Suppressor macrophage treated with lipopolysaccharide for 1 hour (primary cell): ENCODE data around the gene EDARADD.
A peak's percentile ranks its signal among the peaks of the same experiment; 100 is the strongest.

ENCODE experiments used
- DNase-seq, 3 donors: peaks; one replicate each; pipeline ENCODE4 v3.0.0-alpha.2; 2020 to 2022

EDARADD gene

GRCh38 chr1:236395230-236395946 lies 1.3 kb downstream of the EDARADD start:
- DNase-seq = peak in 2 of 3 donors; percentile 27 to 49

- DNase-seq = peak in 1 of 3 donors; percentile 17
These were observed 2.0 kb downstream of the EDARADD start for GRCh38 chr1:236395947-236396664.

- DNase-seq = no peak
These were observed 2.6 kb downstream of the EDARADD start for GRCh38 chr1:236396665-236397043.

DNA sequence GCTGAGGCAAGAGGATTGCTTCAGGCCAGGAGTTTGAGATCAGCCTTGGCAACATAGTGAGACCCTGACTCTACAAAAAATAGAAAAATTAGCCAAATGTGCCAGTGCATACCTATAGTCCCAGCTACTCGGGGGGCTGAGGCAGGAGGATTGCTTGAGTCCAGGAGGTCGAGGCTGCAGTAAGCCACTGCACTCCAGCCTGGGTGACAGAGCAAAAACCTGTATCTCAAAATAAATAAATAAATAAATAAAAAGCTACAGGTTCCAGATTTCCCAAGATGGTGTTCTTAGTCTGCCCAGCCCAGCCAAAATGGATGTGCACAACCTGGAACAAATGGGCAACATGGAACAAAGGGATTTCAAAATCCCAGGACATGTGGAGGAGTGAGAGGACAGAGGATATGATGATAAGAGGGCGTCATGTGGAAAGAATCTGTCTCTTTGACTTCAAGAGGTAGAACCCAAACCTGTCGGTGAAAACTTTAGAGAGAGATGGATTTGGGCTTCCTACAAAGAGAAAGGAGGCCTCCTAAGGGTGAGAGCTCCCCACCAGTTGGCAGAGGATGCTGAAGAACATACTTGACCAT lies 3.2 kb downstream of the EDARADD start:
- DNase-seq = no peak

- DNase-seq = no peak
These were observed 4.5 kb downstream of the EDARADD start for GRCh38 chr1:236398538-236398937.

- no peak for DNase-seq
These were observed 6.0 kb downstream of the EDARADD start for GRCh38 chr1:236400061-236400603.

DNA sequence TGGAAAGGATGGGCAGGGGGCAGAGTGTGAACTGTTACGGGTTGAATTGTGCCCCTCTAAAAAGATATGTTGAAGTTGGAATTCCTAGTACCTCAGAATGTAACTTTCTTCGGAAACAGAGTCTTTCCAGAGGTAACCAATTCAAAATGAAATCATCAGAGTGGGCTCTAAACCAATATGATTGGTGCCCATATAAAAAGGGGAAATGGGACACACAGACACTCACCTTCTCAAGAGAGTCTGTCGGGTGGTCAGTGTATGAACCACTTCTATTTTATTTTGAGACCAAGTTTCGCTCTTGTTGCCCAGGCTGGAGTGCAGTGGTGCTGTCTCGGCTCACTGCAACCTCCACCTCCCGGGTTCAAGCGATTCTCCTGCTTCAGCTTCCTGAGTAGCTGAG lies 7.6 kb downstream of the EDARADD start:
- DNase-seq = no peak

- no peak for DNase-seq
These were observed 10.0 kb downstream of the EDARADD start for GRCh38 chr1:236403905-236404696.

- no peak for DNase-seq
These were observed 13.0 kb downstream of the EDARADD start for GRCh38 chr1:236407059-236407458.

DNA sequence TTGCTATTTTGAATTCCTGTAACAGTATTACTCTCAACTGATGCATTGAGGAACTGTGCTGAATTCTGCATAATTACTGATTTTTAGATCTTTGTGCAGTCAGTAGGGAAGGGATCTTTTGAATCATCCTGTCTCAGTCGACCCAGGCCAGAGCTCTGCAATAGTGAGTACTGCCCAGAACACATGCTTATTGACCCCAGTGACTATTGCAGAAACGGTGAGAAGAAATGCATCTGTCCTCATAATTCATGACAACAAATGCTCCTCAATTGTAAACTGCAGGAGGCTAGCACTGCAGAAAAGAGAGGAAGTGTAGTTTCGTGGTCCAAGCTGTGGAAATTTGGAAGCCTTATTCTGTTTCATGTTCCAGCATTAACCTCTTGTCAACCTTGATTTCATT lies 19.6 kb downstream of the EDARADD start:
- DNase-seq = no peak

- no peak for DNase-seq
These were observed 22.1 kb downstream of the EDARADD start for GRCh38 chr1:236416165-236416564.

GRCh38 chr1:236417336-236417735 lies 23.2 kb downstream of the EDARADD start:
- DNase-seq = no peak

- no peak for DNase-seq
These were observed 25.4 kb downstream of the EDARADD start for GRCh38 chr1:236419502-236419901.

DNA sequence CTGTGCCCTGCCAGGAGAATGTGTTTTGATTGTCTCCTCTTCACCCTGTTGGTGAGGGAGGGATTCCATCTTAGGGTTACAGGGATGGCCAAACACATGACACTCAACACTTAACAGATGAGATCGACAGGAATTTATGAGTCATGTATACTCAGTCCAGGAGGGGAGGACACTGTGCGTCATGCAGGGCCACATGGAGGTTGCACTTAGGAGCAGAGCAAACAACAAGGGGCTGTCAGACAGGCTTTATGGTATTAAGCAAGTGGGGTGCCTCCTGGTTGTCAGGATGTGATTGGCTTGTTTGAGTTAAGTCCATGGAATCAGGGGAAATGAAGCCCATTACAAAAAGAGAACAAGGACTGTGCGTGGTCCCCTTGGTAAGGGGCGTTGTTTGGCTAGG lies 26.9 kb downstream of the EDARADD start:
- DNase-seq = peak in 2 of 3 donors; percentile 22 to 33

GRCh38 chr1:236421850-236422516 lies 27.9 kb downstream of the EDARADD start:
- no peak for DNase-seq

GRCh38 chr1:236422517-236422876 lies 28.4 kb downstream of the EDARADD start:
- DNase-seq = no peak

- DNase-seq = peak; percentile 36 to 72 (median 56)
These were observed 31.1 kb downstream of the EDARADD start for GRCh38 chr1:236425031-236425663.

- DNase-seq = no peak
These were observed 32.1 kb downstream of the EDARADD start for GRCh38 chr1:236426215-236426614.

- no peak for DNase-seq
These were observed 35.7 kb downstream of the EDARADD start for GRCh38 chr1:236429715-236430274.

- no peak for DNase-seq
These were observed 39.8 kb downstream of the EDARADD start for GRCh38 chr1:236433819-236434315.

GRCh38 chr1:236438614-236439013 lies 44.5 kb downstream of the EDARADD start:
- DNase-seq = no peak
